ENCODE results near the gene NPM1.

Gene NPM1

GRCh38 chr5:171426266-171426665 is 38.6 kb downstream of the NPM1 start:
- peaks cover 18% of the 10 kb centered on the region for H3K27me3 Mint-ChIP-seq
- no peak overlapping the region for H3K27ac Mint-ChIP-seq
- no peaks in the 10 kb centered on the region for H3K36me3 Mint-ChIP-seq (ENCODE audit: low read depth)
- no peak overlapping the region for H3K4me3 Mint-ChIP-seq
- no peaks in the 10 kb centered on the region for H3K4me1 Mint-ChIP-seq (ENCODE audit: low read depth)
- H3K9me3 Mint-ChIP-seq: no peaks in the 10 kb centered on the region

- H3K27me3 Mint-ChIP-seq: peaks cover 14% of the 10 kb centered on the region
- H3K4me3 Mint-ChIP-seq: no peak overlapping the region
- no peaks in the 10 kb centered on the region for H3K36me3 Mint-ChIP-seq (ENCODE audit: low read depth)
- no peaks in the 10 kb centered on the region for H3K9me3 Mint-ChIP-seq
- no peak overlapping the region for H3K27ac Mint-ChIP-seq
- no peaks in the 10 kb centered on the region for H3K4me1 Mint-ChIP-seq (ENCODE audit: low read depth)
Observed at GRCh38 chr5:171426680-171427079, 39.0 kb downstream of the NPM1 start.

GRCh38 chr5:171427318-171428167 is 39.9 kb downstream of the NPM1 start:
- H3K27me3 Mint-ChIP-seq: peaks cover 6% of the 10 kb centered on the region
- H3K36me3 Mint-ChIP-seq (ENCODE audit: low read depth): no peaks in the 10 kb centered on the region
- no peak overlapping the region for H3K4me3 Mint-ChIP-seq
- H3K27ac Mint-ChIP-seq: no peak overlapping the region
- H3K4me1 Mint-ChIP-seq (ENCODE audit: low read depth): no peaks in the 10 kb centered on the region
- H3K9me3 Mint-ChIP-seq: no peaks in the 10 kb centered on the region

- Mint-ChIP-seq H3K4me3 (no peak overlapping the region), H3K36me3 (ENCODE audit: low read depth) (no peaks in the 10 kb centered on the region), H3K4me1 (ENCODE audit: low read depth) (no peaks in the 10 kb centered on the region), H3K9me3 (no peaks in the 10 kb centered on the region), H3K27me3 (peaks cover 5% of the 10 kb centered on the region), H3K27ac (no peak overlapping the region)
Observed at GRCh38 chr5:171428168-171428696, 40.6 kb downstream of the NPM1 start.

GRCh38 chr5:171428809-171429542 is 41.3 kb downstream of the NPM1 start:
- Mint-ChIP-seq H3K4me3 (no peak overlapping the region), H3K27me3 (peaks cover 4% of the 10 kb centered on the region), H3K9me3 (no peaks in the 10 kb centered on the region), H3K4me1 (ENCODE audit: low read depth) (no peaks in the 10 kb centered on the region), H3K36me3 (ENCODE audit: low read depth) (no peaks in the 10 kb centered on the region), H3K27ac (no peak overlapping the region)

- Mint-ChIP-seq H3K4me3 (no peak overlapping the region), H3K27ac (no peak overlapping the region), H3K4me1 (ENCODE audit: low read depth) (no peaks in the 10 kb centered on the region), H3K27me3 (no peaks in the 10 kb centered on the region), H3K9me3 (no peaks in the 10 kb centered on the region), H3K36me3 (ENCODE audit: low read depth) (no peaks in the 10 kb centered on the region)
Observed at GRCh38 chr5:171429543-171429910, 41.9 kb downstream of the NPM1 start.

GRCh38 chr5:171431251-171431777 is 43.7 kb downstream of the NPM1 start:
- no peak overlapping the region for H3K27ac Mint-ChIP-seq
- no peaks in the 10 kb centered on the region for H3K36me3 Mint-ChIP-seq (ENCODE audit: low read depth)
- H3K9me3 Mint-ChIP-seq: no peaks in the 10 kb centered on the region

GRCh38 chr5:171432076-171432475 is 44.4 kb downstream of the NPM1 start:
- Mint-ChIP-seq H3K36me3 (ENCODE audit: low read depth) (no peaks in the 10 kb centered on the region), H3K4me3 (no peak overlapping the region), H3K27ac (no peak overlapping the region), H3K27me3 (no peaks in the 10 kb centered on the region), H3K9me3 (no peaks in the 10 kb centered on the region), H3K4me1 (ENCODE audit: low read depth) (no peaks in the 10 kb centered on the region)

More at GRCh38 chr5:171431251-171431777, 43.7 kb downstream of the NPM1 start:
- Mint-ChIP-seq H3K4me3 (no peak overlapping the region), H3K4me1 (ENCODE audit: low read depth) (no peaks in the 10 kb centered on the region), H3K27me3 (no peaks in the 10 kb centered on the region)

- Mint-ChIP-seq H3K4me1 (ENCODE audit: low read depth) (no peaks in the 10 kb centered on the region), H3K9me3 (no peaks in the 10 kb centered on the region), H3K36me3 (ENCODE audit: low read depth) (no peaks in the 10 kb centered on the region), H3K27me3 (no peaks in the 10 kb centered on the region), H3K4me3 (no peak overlapping the region), H3K27ac (no peak overlapping the region)
Observed at GRCh38 chr5:171432583-171433351, 45.1 kb downstream of the NPM1 start.

GRCh38 chr5:171433352-171433698 is 45.7 kb downstream of the NPM1 start:
- no peak overlapping the region for H3K4me3 Mint-ChIP-seq
- H3K27me3 Mint-ChIP-seq: no peaks in the 10 kb centered on the region
- no peaks in the 10 kb centered on the region for H3K36me3 Mint-ChIP-seq (ENCODE audit: low read depth)
- no peak overlapping the region for H3K27ac Mint-ChIP-seq
- H3K4me1 Mint-ChIP-seq (ENCODE audit: low read depth): no peaks in the 10 kb centered on the region
- H3K9me3 Mint-ChIP-seq: no peaks in the 10 kb centered on the region

- H3K9me3 Mint-ChIP-seq: no peaks in the 10 kb centered on the region
- no peaks in the 10 kb centered on the region for H3K4me1 Mint-ChIP-seq (ENCODE audit: low read depth)
- no peak overlapping the region for H3K4me3 Mint-ChIP-seq
- H3K27ac Mint-ChIP-seq: no peak overlapping the region
- H3K36me3 Mint-ChIP-seq (ENCODE audit: low read depth): no peaks in the 10 kb centered on the region
- no peaks in the 10 kb centered on the region for H3K27me3 Mint-ChIP-seq
Observed at GRCh38 chr5:171433982-171434676, 46.5 kb downstream of the NPM1 start.

- Mint-ChIP-seq H3K9me3 (no peaks in the 10 kb centered on the region), H3K4me3 (no peak overlapping the region), H3K27me3 (no peaks in the 10 kb centered on the region), H3K27ac (no peak overlapping the region), H3K36me3 (ENCODE audit: low read depth) (no peaks in the 10 kb centered on the region), H3K4me1 (ENCODE audit: low read depth) (no peaks in the 10 kb centered on the region)
Observed at GRCh38 chr5:171434874-171435273, 47.2 kb downstream of the NPM1 start.

- no peak overlapping the region for H3K4me3 Mint-ChIP-seq
- H3K27me3 Mint-ChIP-seq: no peaks in the 10 kb centered on the region
- no peaks in the 10 kb centered on the region for H3K9me3 Mint-ChIP-seq
- H3K27ac Mint-ChIP-seq: no peak overlapping the region
- no peaks in the 10 kb centered on the region for H3K4me1 Mint-ChIP-seq (ENCODE audit: low read depth)
- H3K36me3 Mint-ChIP-seq (ENCODE audit: low read depth): no peaks in the 10 kb centered on the region
Observed at GRCh38 chr5:171435908-171436307, 48.3 kb downstream of the NPM1 start.

- no peaks in the 10 kb centered on the region for H3K36me3 Mint-ChIP-seq (ENCODE audit: low read depth)
- no peak overlapping the region for H3K4me3 Mint-ChIP-seq
- H3K27ac Mint-ChIP-seq: no peak overlapping the region
- H3K27me3 Mint-ChIP-seq: no peaks in the 10 kb centered on the region
- no peaks in the 10 kb centered on the region for H3K9me3 Mint-ChIP-seq
- H3K4me1 Mint-ChIP-seq (ENCODE audit: low read depth): no peaks in the 10 kb centered on the region
Observed at GRCh38 chr5:171436804-171437285, 49.2 kb downstream of the NPM1 start.
